ENCODE results near the gene GMDS.

Gene GMDS

DNA sequence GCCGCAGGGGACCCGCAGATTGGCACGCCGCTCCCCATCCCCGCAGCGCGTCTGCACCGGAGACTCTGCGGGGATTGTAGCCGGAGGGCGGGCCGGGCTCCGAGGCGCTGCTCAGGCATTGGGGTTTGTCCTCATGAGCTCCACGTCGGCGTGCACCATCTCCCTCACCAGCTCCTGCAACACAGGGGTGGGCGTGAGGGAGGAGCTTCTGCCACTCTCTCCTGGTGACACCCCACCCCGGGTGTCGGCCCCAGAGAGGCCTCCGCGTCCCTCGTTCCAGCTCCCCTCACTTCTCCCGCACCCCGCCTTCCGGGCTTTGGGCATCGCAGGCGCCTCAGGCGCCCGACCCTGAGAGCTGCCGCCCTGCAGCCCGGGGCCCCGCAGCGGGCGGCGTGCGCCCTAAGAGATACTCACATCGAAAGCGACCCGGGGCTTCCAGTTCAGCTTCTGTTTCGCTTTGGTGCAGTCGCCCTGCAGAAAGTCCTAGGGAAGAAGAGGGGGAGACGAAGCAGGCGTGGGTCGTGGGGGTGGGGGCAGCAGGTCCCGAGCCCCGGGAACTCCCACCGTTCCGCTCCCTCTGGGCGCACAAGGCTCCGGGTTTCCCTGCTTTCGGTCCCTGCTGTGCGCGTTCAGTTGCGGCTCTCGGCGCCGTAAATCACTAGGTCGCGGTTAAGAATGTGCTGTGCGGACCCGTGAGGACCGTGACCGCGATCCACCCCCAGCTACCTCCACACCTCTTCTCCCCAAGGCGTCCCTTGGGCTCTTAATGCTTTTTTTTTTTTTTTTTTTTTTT is 621.2 kb downstream of the GMDS start:
- DNase-seq (ENCODE audit: low spot score): no peak
- POLR2A ChIA-PET (ENCODE audit: low non-redundant PET): interaction anchor here (0.6 kb wide), 2 partner anchors 8 to 114 kb away, joined by 4 to 11 read pairs; no protein-coding TSS in a partner anchor
- CTCF ChIA-PET: interaction anchor here (0.6 kb wide), 1 partner anchor 516 kb away, joined by 3 read pairs; no protein-coding TSS in a partner anchor
- H3K27ac ChIP-seq: no peak overlapping the region
- no peak for TF ChIP-seq CTCF (conservative IDR thresholded peaks at IDR 0.05; ENCODE audit: low read depth)

DNA sequence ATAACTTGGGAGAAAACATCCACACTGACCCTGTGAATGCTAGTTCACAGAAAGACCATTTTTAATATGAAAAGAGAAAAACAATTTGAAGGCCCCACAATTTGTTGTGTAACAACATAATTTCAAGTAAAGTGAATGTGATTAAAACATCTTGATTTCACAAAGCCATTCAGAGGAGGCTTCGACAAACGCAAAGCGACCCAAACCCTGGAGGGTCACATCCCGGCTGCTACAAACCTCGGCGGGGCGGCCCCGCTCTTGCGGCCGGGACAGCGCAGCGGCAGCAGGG is 621.7 kb downstream of the GMDS start:
- TF ChIP-seq CTCF (conservative IDR thresholded peaks at IDR 0.05; ENCODE audit: low read depth): no peak
- ChIA-PET CTCF (interaction anchor here (0.6 kb wide), 1 partner anchor 517 kb away, joined by 3 read pairs; no protein-coding TSS in a partner anchor), POLR2A (ENCODE audit: low non-redundant PET) (no interaction called here)
- H3K27ac ChIP-seq: no peak overlapping the region
- no peak for DNase-seq (ENCODE audit: low spot score)

DNA sequence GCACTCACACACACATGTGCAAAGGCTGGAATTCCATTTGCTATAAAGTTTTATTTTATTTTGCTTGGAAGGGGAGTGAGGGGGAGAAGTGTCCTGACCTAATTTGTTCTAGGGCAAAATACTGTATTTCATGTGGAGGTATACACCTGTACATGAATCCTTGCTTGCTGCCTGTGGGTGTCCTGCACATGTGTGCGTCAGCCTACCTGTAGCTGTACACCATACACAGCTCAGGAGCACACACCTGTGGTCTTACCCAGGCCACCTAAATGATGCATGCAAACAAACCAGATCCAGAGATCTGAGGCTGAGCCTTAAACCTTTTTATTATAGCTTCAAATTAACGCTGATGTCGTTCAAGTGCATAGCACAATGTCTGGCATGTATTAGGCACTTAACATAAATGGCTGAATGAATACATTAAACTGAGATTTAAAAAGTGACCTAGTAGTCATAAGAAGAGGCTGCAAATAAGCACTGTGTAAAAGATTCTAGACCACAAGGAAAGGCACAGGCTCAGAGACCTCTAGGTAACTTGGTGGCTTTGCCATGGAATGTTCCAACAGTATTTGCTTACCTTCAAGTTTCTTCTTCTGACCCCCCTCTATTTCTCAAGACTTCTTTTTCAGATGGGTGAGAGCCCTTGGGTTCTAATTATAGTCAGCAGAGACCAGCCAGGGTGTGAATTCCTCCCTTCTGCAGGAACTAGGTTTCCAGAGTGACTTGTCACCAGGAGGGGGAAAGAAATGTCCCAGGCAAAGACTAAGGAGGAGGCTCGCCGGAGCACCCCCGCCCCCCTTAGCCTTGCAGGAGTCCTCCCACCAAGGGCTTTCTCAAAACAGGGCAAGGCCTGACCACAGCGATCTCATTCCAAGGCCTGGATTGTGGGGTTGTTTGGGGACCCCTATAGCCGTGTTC is 622.3 kb downstream of the GMDS start:
- no peak for DNase-seq (ENCODE audit: low spot score)
- POLR2A ChIA-PET (ENCODE audit: low non-redundant PET): no interaction called here
- TF ChIP-seq CTCF (conservative IDR thresholded peaks at IDR 0.05; ENCODE audit: low read depth): no peak
- CTCF ChIA-PET: no interaction called here
- no peak overlapping the region for H3K27ac ChIP-seq

DNA sequence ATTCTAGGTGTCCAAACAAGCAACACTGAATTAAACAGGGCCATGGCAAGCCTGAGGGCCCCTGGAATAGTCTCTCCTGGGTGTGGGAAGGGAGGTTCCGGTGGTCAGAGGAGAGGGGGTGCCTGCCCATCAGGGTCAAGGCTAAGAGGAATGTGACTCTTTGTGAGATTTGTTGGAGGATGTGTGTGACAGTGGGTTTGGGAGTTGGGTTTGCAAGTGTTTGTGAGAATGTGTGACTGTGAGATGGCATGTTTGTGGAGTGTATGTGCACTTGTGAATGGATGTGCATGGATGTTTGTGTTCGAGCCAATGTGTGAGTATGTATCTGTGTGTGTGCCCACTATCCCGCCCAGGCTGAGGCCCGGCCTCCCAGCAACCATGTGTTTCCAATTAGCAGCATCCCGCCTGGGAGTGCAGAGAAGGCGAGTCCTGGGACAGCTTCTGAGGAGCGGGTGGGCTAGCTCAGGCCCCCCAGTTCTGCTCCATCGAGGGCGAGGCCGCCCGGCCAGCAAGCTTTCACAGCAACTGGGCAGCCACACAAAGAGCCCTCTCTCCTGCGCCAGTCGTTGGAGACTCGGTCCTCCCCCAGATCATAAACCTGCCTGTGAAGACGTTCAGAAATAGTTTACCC is 623.1 kb downstream of the GMDS start:
- no peak overlapping the region for H3K27ac ChIP-seq
- POLR2A ChIA-PET (ENCODE audit: low non-redundant PET): no interaction called here
- CTCF ChIA-PET: no interaction called here
- DNase-seq (ENCODE audit: low spot score): no peak
- no peak for TF ChIP-seq CTCF (conservative IDR thresholded peaks at IDR 0.05; ENCODE audit: low read depth)

DNA sequence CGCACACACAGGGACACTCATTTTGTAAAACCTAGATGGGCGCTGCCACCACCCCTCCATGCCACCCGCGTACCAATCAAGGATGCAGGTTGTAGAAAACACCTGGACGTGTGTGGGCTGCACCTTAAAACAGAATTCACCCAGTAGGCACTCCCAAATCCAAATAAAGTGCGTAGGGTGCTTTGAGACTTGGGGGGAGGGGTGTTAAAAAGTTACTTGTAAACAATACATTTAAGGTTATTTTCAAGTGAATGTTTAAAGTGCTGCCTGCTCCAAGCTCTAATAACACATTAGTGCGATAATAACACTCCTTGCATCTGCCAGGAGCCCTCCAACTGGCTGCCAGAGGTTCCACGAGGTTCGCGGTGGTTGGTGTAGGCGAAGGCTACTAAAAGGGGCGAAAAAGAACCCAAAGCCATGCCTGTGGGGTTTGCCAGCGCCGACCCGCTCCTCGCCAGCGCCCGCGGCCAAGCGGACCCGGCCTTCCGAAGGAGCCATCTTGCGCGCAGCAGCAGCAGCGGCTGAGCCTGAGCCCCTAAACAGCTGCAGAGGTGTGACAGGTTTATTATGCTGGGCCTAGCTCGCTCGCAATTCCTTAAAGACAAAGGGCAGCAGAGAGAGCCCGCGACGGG is 624.2 kb downstream of the GMDS start:
- DNase-seq (ENCODE audit: low spot score): no peak
- CTCF ChIA-PET: no interaction called here
- no peak overlapping the region for H3K27ac ChIP-seq
- no peak for TF ChIP-seq CTCF (conservative IDR thresholded peaks at IDR 0.05; ENCODE audit: low read depth)
- POLR2A ChIA-PET (ENCODE audit: low non-redundant PET): no interaction called here

- no peak for DNase-seq (ENCODE audit: low spot score)
- no peak overlapping the region for H3K27ac ChIP-seq
- ChIA-PET POLR2A (ENCODE audit: low non-redundant PET) (no interaction called here), CTCF (no interaction called here)
- TF ChIP-seq CTCF (conservative IDR thresholded peaks at IDR 0.05; ENCODE audit: low read depth): no peak
Observed at GRCh38 chr6:1620504-1621069, 624.8 kb downstream of the GMDS start.

Measured in RWPE1 (cell line).